Stomach smooth muscle (tissue), 2 donors: ENCODE measurements around the gene C12orf75.

ENCODE experiments used
- H3K27ac ChIP-seq: one replicate; pipeline ENCODE4 v1.7.0; 2013; ENCODE audit warnings: mild to moderate bottlenecking, low read length, inconsistent platforms
- H3K27me3 ChIP-seq, 2 donors: one replicate each; pipeline ENCODE4 v1.7.0; 2013; ENCODE audit warnings: low read length in 2 of 2; ENCODE audit not compliant: insufficient read depth in 2 of 2, control insufficient read depth in 1 of 2
- H3K36me3 ChIP-seq, 2 donors: one replicate each; pipeline ENCODE4 v1.7.0; 2013; ENCODE audit warnings: low read length in 2 of 2; ENCODE audit not compliant: control insufficient read depth in 2 of 2, insufficient read depth in 2 of 2
- H3K4me1 ChIP-seq: one replicate; pipeline ENCODE4 v1.7.0; 2013; ENCODE audit warnings: low read length; ENCODE audit not compliant: control insufficient read depth, insufficient read depth
- H3K4me3 ChIP-seq, 2 donors: one replicate each; pipeline ENCODE4 v1.7.0; 2013; ENCODE audit warnings: low read length in 2 of 2
- H3K9ac ChIP-seq, 2 donors: one replicate each; pipeline ENCODE4 v1.7.0; 2013; ENCODE audit warnings: low read length in 2 of 2, mild to moderate bottlenecking in 1 of 2
- H3K9me3 ChIP-seq, 2 donors: one replicate each; pipeline ENCODE4 v1.7.0; 2013; ENCODE audit warnings: low read length in 2 of 2; ENCODE audit not compliant: control insufficient read depth in 2 of 2
- donor health status: healthy.
- donor health status: Pancreatic carcinoma.

The C12orf75 gene

DNA sequence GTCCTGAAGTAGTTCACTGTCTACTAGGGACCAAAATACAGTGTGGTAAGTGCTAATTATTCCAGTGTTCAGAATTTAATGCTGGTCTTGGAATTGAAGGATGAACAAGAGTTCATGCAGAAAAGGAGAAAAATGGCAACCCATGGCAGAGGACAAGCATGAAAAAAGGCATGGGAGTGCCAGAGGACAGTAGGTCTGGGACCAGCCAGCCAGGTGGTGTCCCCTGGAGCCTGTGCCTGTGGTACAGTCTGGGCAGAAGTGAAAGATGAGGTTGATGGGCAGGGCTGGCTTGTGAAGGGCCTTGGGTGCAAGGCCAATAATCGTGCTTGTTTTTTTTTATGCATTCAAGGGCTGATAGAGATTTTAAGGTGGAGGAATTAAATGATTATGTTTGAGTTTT, 21.0 kb downstream of the C12orf75 start:
- Histone ChIP-seq H3K9me3 (no peaks in the 10 kb centered on the region), H3K4me1 (no peaks in the 10 kb centered on the region), H3K36me3 (no peaks in the 10 kb centered on the region), H3K27ac (no peak overlapping the region), H3K27me3 (no peaks in the 10 kb centered on the region), H3K4me3 (no peak overlapping the region), H3K9ac (no peak overlapping the region)

DNA sequence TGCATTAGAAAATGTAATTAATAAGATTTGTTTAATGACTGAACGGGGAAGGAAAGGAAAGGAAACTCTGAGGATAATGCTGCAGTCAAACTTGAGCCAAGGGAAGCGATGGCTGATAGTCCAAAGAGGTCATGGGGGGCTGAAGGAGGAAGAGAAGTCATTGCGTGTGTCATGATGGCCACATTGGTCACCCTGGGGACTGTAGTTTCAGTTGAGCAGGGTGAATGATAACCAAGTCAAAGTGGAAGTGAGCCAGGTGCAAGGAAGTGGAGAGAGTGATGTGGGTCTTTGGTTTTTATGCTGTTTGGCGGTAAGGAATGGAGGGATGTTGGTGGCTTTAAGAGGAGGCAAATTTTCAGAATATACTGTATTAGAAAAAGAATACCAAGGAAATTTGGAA, 21.6 kb downstream of the C12orf75 start:
- H3K4me1 ChIP-seq = no peaks in the 10 kb centered on the region
- H3K36me3 ChIP-seq = no peaks in the 10 kb centered on the region
- no peak overlapping the region for H3K4me3 ChIP-seq
- no peak overlapping the region for H3K27ac ChIP-seq
- no peaks in the 10 kb centered on the region for H3K27me3 ChIP-seq
- no peak overlapping the region for H3K9ac ChIP-seq
- H3K9me3 ChIP-seq = no peaks in the 10 kb centered on the region

DNA sequence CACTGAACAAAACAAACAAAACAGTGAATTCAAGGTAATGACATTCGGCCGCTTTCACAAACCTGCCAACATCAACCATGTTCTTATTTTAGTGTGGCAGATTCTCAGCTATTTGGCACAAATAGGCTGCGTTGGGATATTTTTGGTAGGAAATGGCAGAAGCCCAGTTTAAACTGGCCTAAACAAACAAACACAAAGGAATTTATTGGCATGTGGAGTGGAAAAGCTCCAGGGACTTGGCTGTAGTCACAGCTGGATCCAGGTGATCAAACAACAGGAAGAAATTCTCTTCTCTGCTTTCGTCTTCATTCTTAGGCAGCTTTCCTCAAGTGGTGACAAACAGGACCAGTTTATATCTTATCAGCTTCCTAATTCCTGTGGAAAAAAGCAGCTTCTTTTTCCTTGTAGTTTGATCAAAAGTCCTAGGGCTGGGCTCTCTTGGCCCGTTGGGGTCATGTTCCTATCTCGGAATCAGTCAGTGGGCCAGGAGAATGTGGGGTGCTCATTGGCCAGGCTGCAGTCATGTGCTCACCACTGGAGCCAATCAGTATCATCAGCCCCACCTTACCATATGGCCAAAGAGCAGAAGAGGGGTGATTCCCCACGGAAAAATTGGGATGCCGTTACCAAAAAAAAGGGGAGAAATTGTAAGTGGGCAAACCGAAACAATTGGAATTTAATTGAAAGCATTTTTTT, 22.6 kb downstream of the C12orf75 start:
- Histone ChIP-seq H3K27ac (no peak overlapping the region), H3K27me3 (no peaks in the 10 kb centered on the region), H3K9me3 (no peaks in the 10 kb centered on the region), H3K36me3 (no peaks in the 10 kb centered on the region), H3K4me1 (no peaks in the 10 kb centered on the region), H3K9ac (no peak overlapping the region), H3K4me3 (no peak overlapping the region)

DNA sequence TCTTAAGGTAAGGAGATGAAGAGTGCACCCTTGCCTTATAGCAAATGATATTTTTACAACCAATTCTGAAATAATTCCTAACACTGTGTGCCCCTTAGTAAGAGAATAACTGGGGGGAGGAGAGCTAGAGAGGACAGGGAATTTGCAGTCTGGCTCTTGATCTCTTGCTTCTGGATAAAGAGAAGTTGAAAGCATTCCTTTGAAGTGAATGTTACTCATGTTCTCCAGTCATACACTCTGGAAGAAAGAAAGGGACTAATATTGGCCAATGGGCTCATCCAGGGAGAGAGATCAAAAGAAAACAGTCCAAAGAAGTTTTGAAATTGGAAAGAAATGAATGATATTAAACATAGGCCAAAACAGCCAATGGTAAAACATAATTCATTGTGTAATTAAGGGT, 25.3 kb downstream of the C12orf75 start:
- Histone ChIP-seq H3K36me3 (no peaks in the 10 kb centered on the region), H3K9ac (no peak overlapping the region), H3K27me3 (no peaks in the 10 kb centered on the region), H3K4me1 (no peaks in the 10 kb centered on the region), H3K9me3 (no peaks in the 10 kb centered on the region), H3K4me3 (no peak overlapping the region), H3K27ac (no peak overlapping the region)

DNA sequence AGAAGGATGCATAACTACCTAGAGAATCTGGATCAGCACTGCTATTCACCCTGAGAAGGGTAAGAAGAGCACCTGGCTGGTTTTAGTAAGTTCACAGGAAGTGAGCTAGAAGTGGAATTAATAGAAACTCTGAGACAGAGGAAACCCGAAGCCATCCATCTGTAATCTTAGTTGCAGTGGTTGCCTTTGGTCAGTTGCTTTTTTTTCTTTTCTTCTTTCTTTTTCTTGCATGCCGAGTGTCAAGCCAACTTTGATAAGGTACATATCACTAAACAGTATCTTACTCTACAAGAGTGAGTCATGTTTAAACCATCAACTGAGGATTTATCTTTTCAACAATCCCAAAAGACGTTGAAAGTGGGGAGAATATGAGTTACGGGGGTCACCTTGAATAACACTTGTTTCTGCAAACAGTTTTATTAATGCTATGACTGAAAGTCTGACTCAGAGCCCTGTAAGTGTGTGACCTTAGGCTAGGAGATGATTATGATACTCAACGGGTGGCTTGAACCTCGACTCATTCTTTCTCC, 26.7 kb downstream of the C12orf75 start:
- Histone ChIP-seq H3K27ac (no peak overlapping the region), H3K4me1 (no peaks in the 10 kb centered on the region), H3K27me3 (no peaks in the 10 kb centered on the region), H3K9me3 (no peaks in the 10 kb centered on the region), H3K36me3 (no peaks in the 10 kb centered on the region), H3K9ac (no peak overlapping the region), H3K4me3 (no peak overlapping the region)

DNA sequence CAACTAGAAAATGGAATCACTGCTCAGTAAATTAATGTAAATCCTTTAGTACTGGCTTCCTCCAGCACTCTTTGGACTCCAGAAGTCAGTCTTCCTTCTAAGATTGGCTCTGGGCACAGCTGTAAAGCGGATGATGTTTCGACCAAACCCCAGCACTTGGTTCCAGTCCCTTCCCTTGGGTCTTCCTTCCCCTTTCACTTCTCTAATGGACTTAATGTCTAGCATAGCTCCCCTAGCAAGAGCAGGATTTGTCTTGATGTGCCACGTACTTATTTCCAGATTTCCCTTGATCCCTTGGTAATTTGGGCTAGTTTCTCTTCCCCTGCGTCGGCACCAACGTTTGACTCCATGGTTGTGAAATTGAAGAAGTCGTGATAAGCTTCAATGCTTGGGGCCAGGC, 28.3 kb downstream of the C12orf75 start:
- Histone ChIP-seq H3K27ac (no peak overlapping the region), H3K36me3 (no peaks in the 10 kb centered on the region)

DNA sequence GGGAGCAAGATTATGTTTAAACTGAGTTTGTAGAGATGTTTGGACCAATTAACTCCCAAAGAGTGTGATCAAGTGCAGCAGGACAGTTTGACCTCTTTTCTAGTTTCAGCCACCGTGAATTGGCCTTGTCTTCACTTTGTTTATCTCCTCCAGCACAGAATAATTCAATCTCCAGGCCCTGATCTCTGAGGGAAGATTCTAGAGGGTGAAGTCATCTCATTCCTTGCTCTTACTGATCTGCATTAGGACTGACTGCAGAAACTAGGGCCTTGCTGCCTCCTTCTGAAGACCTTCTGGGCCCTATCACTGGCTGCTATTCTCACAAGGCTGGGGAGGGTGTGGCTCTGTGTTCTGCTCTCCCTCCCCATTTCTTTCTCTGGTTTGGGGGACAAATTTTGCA, 29.4 kb downstream of the C12orf75 start:
- Histone ChIP-seq H3K4me1 (no peaks in the 10 kb centered on the region), H3K4me3 (no peak overlapping the region), H3K27ac (no peak overlapping the region), H3K36me3 (no peaks in the 10 kb centered on the region), H3K9ac (no peak overlapping the region), H3K27me3 (no peaks in the 10 kb centered on the region), H3K9me3 (no peaks in the 10 kb centered on the region)

More for the DNA sequence above, 28.3 kb downstream of the C12orf75 start:
- Histone ChIP-seq H3K4me1 (no peaks in the 10 kb centered on the region), H3K4me3 (no peak overlapping the region), H3K9me3 (no peaks in the 10 kb centered on the region), H3K27me3 (no peaks in the 10 kb centered on the region), H3K9ac (no peak overlapping the region)

DNA sequence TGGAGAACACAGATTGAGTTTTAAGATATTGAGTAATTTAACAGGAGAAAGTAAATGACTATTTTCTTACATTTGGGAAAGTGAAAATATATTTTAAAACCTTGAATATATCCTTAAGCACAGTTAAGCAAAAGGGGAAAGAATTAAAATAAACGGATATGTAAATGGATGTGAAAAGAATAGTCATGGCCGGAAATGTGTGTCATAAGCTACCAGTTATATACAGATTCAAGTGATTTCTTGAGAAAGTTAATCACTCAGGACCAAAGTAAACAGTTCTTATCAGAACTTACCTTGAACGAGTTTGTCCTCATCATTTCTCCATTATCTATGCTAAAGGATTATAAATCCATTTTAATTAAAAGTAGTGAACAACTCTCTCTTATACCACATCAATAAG, 33.4 kb downstream of the C12orf75 start:
- no peaks in the 10 kb centered on the region for H3K4me1 ChIP-seq
- H3K9me3 ChIP-seq = no peaks in the 10 kb centered on the region
- H3K4me3 ChIP-seq = no peak overlapping the region
- no peaks in the 10 kb centered on the region for H3K36me3 ChIP-seq
- no peak overlapping the region for H3K27ac ChIP-seq
- H3K27me3 ChIP-seq = no peaks in the 10 kb centered on the region
- H3K9ac ChIP-seq = no peak overlapping the region

DNA sequence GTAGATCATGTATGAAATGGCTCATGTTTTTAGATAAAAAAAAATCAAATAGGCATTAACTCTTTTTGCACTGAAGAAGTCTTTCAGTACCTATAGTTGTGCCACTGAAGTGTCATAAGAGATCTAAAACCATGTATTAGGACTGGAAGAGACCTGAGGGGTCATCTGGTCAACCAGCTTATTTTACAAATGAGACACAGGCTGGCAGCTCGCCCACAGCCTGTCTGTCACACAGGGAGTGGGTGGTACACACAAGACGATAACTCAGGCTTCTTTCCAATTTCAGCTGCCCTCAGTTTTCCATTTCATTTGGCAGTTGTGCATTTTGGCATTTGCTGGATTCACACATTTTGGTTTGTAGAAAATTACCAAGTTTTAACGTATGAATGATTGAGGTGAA, 34.7 kb downstream of the C12orf75 start:
- no peaks in the 10 kb centered on the region for H3K4me1 ChIP-seq
- no peak overlapping the region for H3K27ac ChIP-seq
- no peaks in the 10 kb centered on the region for H3K36me3 ChIP-seq
- H3K9ac ChIP-seq = no peak overlapping the region
- H3K4me3 ChIP-seq = no peak overlapping the region
- H3K9me3 ChIP-seq = no peaks in the 10 kb centered on the region
- H3K27me3 ChIP-seq = no peaks in the 10 kb centered on the region

DNA sequence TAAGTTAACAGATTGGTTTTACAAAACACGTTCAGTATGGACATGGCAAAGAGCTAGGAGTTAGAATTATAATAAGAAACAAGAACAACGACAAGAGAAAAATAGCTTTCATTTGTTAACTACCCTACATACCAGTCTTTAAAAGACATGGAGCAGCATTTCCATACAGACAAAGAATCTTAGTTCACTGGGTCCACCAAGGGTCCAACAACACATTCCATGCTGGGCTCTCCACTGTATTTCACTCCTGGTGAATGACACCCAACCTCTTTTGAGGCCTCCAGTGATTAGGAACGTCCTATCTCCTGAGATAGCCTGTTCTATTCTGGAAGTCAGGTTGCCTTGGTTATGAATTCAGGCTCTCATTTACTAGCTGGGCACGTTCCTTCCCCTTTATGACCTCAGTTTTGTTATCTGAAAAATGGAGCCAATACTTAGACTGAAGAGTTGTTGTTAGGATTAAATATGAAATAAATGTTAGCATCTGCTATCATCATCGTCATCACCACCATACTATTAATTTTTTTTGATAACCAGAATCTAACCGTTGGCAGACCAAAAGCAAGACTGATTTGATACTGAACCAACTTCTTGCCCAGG, 37.7 kb downstream of the C12orf75 start:
- no peak overlapping the region for H3K4me3 ChIP-seq
- H3K4me1 ChIP-seq = no peaks in the 10 kb centered on the region
- H3K27me3 ChIP-seq = no peaks in the 10 kb centered on the region
- no peak overlapping the region for H3K9ac ChIP-seq
- H3K27ac ChIP-seq = no peak overlapping the region
- no peaks in the 10 kb centered on the region for H3K36me3 ChIP-seq
- H3K9me3 ChIP-seq = no peaks in the 10 kb centered on the region

DNA sequence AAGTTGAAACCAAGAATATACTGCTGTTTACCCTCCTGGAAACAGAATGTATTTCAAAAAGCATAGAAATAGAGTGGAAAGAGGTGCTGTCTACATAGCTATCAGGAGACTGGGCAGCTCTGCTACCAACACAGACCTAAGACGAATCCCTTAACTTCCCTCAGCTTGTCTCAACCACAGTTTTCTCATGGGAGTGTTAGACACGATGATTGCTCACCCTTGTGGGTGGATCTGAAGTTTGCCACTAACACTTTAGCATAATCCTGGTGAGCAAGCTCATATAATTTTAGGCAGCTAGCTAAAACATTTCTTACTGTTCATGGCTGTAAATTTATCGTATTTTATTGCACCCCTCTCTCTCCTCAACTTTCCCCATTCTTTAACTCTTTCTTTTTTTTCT, 38.5 kb downstream of the C12orf75 start:
- H3K9me3 ChIP-seq = no peaks in the 10 kb centered on the region
- H3K4me3 ChIP-seq = no peak overlapping the region

More for the DNA sequence above, 38.5 kb downstream of the C12orf75 start:
- Histone ChIP-seq H3K9ac (no peak overlapping the region), H3K27ac (no peak overlapping the region), H3K27me3 (no peaks in the 10 kb centered on the region), H3K4me1 (no peaks in the 10 kb centered on the region), H3K36me3 (no peaks in the 10 kb centered on the region)
